HG02840 (cell line): Measurements from ENCODE around the gene MTG1.
A peak's percentile ranks its signal among the peaks of the same experiment; 100 is the strongest.
"Not testable (repeated sequence)": the region's sequence is repeated elsewhere in the genome, so short reads cannot be mapped to it uniquely, and the experiment has no call there.

Experiments
- ATAC-seq: cut with Tn5 transposase; IDR thresholded peaks from one replicate; pipeline ENCODE4 v1.9.1; 2021; ENCODE audit warnings: mild to moderate bottlenecking, moderate library complexity, moderate number of reproducible peaks; ENCODE audit not compliant: unreplicated experiment, low FRiP score

MTG1 gene

GRCh38 chr10:133377025-133377817, 16.7 kb upstream of the MTG1 start:
- no peak for ATAC-seq

GRCh38 chr10:133377818-133378250, 16.1 kb upstream of the MTG1 start:
- ATAC-seq, result no peak

GRCh38 chr10:133378251-133379096, 15.5 kb upstream of the MTG1 start:
- peak; percentile 49 for ATAC-seq

- ATAC-seq, result peak; percentile 53
These were observed 14.7 kb upstream of the MTG1 start, which contains the start of gene PAOX for GRCh38 chr10:133379152-133379800. Gene PAOX, plus strand, starts transcription at chr10:133379262. Its CDS starts 55 bp downstream, at chr10:133379317.

- no peak for ATAC-seq
These were observed 13.9 kb upstream of the MTG1 start for GRCh38 chr10:133379801-133380666.

- ATAC-seq, result no peak
These were observed 12.9 kb upstream of the MTG1 start for GRCh38 chr10:133381036-133381435.

GRCh38 chr10:133383551-133383950, 10.4 kb upstream of the MTG1 start:
- no peak for ATAC-seq

- ATAC-seq, result no peak
These were observed 9.9 kb upstream of the MTG1 start for GRCh38 chr10:133384071-133384470.

- no peak for ATAC-seq
These were observed 8.7 kb upstream of the MTG1 start for GRCh38 chr10:133385214-133385613.

GRCh38 chr10:133386951-133387350, 7.0 kb upstream of the MTG1 start:
- ATAC-seq, result not testable (repeated sequence)

- no peak for ATAC-seq
These were observed 5.6 kb upstream of the MTG1 start for GRCh38 chr10:133388236-133388972.

GRCh38 chr10:133388973-133389818, 4.8 kb upstream of the MTG1 start:
- ATAC-seq, result peak; percentile 75

- no peak for ATAC-seq
These were observed 3.2 kb upstream of the MTG1 start for GRCh38 chr10:133390597-133391248.

GRCh38 chr10:133391249-133391635, 2.7 kb upstream of the MTG1 start:
- no peak for ATAC-seq

- ATAC-seq, result no peak
These were observed 2.0 kb upstream of the MTG1 start for GRCh38 chr10:133391761-133392518.

GRCh38 chr10:133393401-133394063, 425 bp upstream of the MTG1 start:
- no peak for ATAC-seq

- no peak for ATAC-seq
These were observed 854 bp downstream of the MTG1 start for GRCh38 chr10:133394801-133395221.
